Occipital lobe (tissue), 2 donors: ENCODE data around the gene HOXD9. TPM values are rescaled to one million over a fixed set of nuclear protein-coding genes. Genes with fewer than 3 reads are reported as not detected.

Experiments
- DNase-seq: peaks from one replicate; lab custom pipeline; 2025; lab: John Stamatoyannopoulos, UW
- total RNA-seq: library from RNA; depleted of rRNA; stranded (reverse); fragments of >200 nt; gene quantifications from one replicate; pipeline ENCODE4 v1.2.3, GENCODE V29; 2014

Gene HOXD9
- total RNA-seq, 1 donor from 2014 or later, result not detected

GRCh38 chr2:176137906-176138305 lies 15.4 kb downstream of the HOXD9 start:
- no peak for DNase-seq

GRCh38 chr2:176138526-176138922 lies 16.0 kb downstream of the HOXD9 start:
- no peak for DNase-seq

DNA sequence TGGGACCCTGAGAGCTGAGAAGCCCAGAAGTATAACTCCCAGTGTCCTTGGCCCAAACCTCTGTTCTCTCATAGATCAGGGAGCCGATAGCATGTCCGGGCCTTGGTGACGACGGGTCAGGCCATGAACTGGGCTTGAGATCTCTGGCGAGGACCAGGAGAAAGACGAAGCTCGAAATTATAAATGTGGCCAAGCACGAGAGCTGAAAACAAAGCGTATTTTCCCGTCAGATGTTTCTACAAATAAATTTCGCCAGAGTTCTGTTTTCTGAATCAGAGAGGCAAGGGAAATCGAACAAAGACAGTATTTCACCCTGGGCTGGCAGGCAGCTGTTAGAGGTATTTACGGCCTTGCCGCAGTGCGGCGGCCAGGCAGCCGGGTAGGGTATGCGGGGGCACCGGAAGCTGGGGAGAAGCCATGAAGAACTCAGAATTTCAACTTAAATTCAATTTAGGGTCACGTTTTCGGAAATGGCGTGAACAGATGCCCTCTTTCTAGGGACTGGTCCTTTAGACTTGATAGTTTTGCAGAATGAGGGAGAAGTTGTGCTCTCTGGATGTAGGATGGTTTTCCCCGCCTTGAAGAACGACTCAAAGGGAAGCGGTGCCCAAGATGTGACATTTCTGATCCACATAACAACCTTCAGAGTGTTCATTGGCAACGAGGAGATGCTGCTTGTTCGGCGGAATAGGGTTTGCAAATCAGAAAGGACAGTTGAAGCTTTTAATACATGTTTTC lies 16.6 kb downstream of the HOXD9 start:
- no peak for DNase-seq

DNA sequence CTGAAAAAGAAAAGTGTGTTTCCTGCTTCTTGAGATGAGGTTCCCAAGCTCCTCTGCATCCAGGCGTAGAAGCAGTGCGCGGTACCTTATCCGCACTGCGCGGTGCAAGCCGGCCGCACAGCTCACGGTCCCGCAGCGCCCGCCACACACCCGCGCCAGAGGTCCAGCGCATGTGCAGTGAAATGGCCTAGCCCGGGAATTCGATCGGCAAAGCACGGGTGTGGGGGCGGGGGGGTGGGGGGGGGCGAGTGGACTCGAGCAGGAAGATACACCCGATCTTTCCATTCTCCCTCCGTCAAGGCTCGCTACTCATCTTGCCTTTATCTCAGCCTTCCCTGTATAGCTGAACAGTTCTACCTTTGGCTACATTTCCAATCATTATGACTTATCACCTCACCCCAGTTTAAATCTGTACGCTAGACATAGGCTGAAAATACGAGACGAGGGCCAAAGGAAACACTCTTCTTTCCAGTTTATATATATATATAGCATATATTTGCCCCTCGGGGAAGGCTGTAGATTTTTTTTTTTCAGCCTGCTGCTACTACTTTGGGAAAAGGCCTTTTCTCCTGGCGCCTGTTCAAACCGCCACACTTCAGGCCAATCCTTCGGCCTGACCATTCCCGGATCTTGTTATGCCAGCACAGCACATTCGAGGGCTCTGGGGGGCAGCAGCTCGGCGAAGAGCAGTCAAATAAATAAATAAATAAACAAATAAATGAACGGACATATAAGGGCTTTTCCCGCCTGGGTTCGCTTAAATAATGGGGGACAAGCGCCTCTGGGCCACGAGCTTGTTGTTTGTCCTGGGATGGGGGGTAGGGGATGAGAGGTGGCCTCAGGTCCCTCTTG lies 17.4 kb downstream of the HOXD9 start:
- no peak for DNase-seq

DNA sequence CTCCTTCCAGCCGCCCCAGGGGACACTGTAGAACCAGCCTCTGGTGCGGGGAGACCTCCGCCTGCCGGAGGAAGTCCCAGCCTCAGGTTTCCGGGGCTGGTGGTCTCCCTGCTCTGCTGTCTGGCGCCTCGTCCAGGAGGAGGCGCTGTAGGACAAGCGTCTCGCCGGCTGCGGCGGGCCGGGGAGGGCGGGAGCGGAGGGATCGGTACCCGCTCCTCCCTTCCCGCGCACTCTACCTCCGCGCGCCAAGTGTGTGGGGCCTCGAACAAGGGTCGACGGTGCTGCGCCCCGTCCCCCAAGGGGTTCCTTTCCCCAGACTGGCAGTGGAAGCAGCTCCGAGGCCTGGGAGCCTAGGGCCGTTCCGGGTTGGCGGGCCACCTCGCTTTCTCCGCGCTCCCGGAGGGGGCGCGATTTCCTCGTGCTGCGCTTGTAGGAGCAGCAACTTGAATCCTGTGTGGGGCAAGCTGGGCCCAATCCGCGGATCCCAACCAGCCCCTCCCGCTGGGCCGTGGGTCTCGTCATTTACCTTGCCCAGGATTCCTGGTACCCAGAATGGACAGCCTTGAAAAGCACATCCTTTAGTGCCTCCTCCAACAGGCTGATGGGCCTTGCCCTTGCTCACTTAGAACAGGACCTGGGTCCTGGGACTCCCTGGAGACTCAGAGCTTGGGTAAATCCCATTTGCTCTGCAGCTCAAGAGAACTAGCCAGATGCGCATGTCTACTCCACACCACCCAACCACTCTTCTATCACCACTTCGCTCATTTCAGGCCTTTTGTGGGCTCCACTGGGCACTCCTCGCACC lies 18.2 kb downstream of the HOXD9 start:
- DNase-seq, result peak; percentile 54

DNA sequence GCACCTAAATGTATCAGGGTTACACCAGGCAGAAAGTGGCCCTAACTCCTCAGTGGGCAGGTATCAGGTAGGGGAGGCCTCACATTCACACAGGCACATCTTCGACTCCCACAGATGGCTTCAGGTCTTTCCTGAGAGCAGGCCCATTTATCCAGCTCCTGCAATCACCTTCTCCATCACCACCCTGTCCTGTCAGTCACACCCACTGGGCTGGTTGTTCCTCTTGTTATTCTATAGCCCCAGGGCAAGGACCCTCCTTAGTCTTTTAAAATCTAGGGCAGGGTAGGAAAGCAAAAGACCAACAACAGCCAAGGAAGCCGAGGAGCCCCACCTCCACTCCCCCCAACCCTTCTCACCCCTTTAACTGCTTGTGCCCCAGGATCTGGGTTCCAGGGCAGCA lies 19.8 kb downstream of the HOXD9 start:
- no peak for DNase-seq

GRCh38 chr2:176145085-176145969 lies 22.8 kb downstream of the HOXD9 start:
- DNase-seq, result no peak

GRCh38 chr2:176146101-176146500 lies 23.6 kb downstream of the HOXD9 start:
- no peak for DNase-seq

DNA sequence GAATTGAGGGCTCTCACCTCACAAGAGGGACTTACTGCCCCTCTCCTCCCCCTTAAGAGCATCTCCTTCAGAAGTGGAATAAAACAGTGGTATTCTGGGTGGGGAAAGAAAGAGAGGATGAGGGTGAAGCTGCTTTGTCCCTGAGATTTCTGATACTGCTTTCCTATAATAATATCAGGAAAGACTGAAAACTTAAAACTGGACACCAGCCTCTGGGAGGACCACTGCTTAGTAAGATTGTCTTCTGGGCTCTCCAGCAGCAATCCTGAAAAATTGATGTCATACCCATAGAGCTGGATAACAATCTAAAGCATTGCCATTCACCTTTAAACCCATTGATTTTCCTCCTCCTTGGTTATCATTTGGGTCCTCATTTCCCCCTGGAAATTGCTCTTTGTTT lies 24.1 kb downstream of the HOXD9 start:
- DNase-seq, result no peak

DNA sequence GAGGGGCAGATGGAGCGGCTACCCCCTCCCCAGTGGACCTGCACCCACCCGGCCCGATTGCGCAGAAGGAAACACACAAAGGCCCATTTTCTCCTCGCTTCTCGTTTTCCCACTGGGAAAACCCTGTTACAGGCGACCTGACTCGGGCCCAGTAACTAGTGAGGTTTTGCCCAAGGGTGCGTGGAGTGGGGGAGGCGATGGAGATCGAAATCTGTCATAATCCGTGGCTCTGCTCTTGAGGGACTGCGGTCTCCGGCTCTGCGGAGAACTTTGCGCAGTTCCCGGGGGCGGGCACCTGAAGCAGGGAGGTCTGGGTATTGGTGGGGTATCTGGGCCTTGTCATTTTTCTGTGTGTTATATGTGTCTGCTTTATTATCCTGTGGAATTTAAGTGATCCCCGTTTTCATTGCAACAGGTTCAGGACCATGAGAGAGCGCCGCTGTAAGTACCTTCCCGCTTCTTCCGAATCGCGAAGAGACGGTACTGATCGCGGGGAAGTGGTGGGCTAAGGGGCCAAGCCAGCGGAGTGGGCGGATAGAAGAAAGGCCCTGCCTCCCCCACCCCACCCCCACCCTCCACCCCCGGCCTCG lies 24.8 kb downstream of the HOXD9 start:
- no peak for DNase-seq

DNA sequence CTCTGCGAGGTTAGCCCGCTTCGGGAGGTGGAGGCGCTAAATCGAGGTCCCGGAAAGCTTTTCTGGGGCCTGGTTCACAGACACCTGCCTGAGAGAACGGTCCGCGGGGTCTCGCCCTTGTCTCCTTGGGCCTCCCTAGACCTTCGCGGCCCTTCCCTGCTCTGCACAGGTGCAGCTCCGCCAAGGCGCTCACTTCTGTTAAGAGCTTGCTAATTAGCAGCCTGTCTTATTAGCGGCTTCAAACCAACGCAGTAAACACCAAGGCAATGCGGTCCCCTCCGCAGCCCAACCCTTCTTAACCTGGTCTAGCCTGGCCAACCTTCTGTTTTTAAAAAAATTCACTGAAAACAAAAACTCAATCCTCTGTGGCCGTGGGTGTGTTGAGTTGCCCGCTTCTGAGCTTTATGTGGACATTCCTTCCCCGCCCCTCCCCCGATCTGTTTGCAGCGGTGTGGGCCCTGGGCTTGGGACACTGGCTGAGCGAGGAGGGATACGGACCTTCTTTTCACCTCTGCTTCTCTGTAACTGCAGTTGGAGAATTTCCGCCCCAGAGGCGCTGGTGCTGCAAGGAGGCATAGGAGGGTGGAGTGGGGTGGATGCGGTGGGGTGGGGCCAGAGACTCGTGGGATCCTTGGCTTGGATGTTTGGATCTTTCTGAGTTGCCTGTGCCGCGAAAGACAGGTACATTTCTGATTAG lies 25.4 kb downstream of the HOXD9 start:
- no peak for DNase-seq

DNA sequence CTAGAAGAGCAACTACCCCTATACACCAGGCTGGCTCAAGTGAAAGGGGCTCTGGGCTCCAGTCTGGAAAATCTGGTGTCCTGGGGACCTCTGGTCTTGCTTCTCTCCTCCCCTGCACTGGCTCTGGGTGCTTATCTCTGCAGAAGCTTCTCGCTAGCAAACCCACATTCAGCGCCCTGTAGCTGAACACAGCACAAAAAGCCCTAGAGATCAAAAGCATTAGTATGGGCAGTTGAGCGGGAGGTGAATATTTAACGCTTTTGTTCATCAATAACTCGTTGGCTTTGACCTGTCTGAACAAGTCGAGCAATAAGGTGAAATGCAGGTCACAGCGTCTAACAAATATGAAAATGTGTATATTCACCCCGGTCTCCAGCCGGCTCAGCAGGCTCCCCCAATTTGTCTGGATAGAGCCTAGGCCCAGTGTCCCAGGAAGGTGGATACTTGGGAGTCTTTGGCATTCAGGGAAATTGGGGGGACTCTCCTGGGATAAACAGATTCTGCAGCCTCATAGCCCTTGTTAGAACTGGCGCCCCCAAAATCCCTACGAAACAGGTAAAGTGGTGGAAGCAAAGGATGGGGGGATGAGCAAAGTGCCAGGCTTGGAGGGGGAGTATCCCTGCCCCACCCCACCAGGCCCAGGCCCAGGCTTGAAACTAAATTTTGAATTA lies 26.4 kb downstream of the HOXD9 start:
- DNase-seq, result no peak

DNA sequence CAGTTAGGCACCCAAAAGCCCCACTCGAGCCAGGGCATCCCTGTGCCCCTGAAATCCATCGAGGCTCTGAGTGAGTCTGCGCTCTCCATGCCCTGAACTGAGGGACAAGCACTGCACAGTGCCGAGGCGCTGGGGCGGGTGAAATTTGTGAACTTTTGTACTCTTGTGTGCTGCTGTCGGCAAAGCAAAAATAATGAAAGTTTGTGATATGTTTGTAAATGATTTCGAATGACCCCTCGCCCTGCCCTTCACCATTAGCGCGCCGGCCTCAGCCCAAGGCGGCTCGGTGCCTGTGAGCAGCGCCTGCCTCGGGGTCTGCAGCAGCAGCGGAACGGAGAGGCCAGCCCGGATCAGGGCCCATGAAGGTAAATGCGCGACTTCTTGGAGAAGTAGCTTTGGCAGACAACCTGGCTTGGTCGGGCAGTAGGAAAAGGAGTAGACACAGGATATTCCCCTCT lies 27.0 kb downstream of the HOXD9 start:
- no peak for DNase-seq

- no peak for DNase-seq
These were observed 27.5 kb downstream of the HOXD9 start for GRCh38 chr2:176149939-176150583.

DNA sequence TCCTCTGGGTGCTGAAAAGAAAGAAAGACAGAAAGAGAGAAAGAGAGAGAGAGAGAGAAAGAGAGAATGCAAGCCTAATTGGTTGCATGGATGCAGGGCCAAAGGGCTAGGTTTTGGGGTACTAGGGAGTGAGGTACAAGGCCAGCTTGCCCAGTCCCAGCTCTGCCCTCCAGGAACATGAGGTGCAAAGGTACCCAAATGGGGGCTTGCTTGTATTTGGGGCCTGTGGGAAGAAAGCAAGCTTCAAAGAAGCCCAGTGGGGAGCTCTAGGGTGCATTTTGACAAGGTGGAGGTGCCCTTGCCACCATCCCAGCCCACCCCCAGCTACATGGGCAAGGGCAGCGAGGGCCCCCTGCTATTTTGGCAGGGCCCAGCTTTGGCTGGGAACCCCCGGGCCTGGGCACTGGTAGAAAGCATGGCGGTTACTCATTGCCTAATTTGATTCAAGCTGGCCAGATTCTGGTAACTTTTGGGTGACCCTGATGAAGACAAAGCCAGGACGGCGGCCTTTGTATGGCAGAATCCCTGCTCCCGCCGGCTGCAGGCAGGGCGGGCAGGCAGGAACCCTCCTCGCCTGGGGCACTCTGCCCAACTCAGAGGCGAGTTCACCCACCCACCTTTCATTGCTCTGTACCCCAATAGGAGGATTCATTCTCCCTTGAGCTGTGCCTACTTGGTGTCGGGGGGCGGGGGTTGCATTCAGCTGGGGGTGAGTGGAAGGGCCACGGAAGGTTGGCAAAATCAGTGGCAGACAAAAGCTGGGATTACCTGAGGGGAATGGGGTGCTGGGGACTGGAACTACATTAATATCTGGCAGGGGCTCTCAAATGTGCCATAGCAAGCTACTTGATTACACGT lies 28.3 kb downstream of the HOXD9 start:
- no peak for DNase-seq

GRCh38 chr2:176151442-176152287 lies 29.1 kb downstream of the HOXD9 start, which contains the start of gene HOXD4:
Gene HOXD4, plus strand, starts transcription at chr2:176151550. Its CDS starts 84 bp downstream, at chr2:176151634.
- no peak for DNase-seq
